ENCODE results near the gene TXNL4A.

The TXNL4A gene

DNA sequence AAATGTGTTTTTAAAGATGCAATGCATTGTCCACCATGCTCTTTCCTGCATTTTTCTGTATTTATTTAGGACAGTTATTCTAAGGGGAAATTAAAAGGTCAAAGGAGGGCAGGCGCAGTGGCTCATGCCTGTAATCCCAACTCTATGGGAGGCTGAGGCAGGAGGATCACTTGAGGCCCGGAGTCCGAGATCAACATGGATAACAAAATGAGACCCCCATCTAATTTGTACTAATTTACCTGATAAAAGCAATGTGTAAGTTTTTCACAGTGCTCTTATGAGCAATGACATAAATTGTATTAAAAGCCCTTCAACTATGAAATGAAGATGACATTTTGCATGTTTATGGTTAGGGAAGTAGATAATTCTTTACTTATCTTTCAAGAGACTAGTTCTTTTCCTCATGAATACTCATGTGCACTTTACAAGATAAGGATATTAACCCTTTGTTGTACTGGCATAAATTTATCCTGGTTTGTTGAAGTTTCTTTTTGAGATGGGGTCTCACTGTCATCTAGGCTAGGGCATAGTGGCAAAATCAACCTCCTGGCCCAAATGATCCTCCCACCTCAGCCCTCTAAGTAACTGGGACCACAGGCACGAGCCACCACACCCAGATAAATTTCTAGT lies 14.2 kb downstream of the TXNL4A start:
- no peaks in the 10 kb centered on the region for H3K27me3 ChIP-seq (ENCODE audit: low read length)
- H2AFZ ChIP-seq (ENCODE audit: low read depth, low read length, severe bottlenecking): no peak overlapping the region
- H3K9me2 ChIP-seq (replicated peaks; ENCODE audit: insufficient read depth, low read length): no peaks in the 10 kb centered on the region
- TF ChIP-seq, protein P1, sequence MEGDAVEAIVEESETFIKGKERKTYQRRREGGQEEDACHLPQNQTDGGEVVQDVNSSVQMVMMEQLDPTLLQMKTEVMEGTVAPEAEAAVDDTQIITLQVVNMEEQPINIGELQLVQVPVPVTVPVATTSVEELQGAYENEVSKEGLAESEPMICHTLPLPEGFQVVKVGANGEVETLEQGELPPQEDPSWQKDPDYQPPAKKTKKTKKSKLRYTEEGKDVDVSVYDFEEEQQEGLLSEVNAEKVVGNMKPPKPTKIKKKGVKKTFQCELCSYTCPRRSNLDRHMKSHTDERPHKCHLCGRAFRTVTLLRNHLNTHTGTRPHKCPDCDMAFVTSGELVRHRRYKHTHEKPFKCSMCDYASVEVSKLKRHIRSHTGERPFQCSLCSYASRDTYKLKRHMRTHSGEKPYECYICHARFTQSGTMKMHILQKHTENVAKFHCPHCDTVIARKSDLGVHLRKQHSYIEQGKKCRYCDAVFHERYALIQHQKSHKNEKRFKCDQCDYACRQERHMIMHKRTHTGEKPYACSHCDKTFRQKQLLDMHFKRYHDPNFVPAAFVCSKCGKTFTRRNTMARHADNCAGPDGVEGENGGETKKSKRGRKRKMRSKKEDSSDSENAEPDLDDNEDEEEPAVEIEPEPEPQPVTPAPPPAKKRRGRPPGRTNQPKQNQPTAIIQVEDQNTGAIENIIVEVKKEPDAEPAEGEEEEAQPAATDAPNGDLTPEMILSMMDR (IDR thresholded peaks at IDR 0.05; ENCODE audit: insufficient read depth, low read length, poor library complexity, severe bottlenecking): no peak
- no peak for TF ChIP-seq EZH2phosphoT487 (conservative IDR thresholded peaks at IDR 0.05; ENCODE audit: low read length)
- no peaks in the 10 kb centered on the region for H3K9me3 ChIP-seq (ENCODE audit: insufficient read depth, low read length)
- no peak overlapping the region for H3K4me3 ChIP-seq (ENCODE audit: insufficient read depth, low read length, poor library complexity, severe bottlenecking)
- H3K9ac ChIP-seq (ENCODE audit: low read length): no peak overlapping the region
- peaks cover 7% of the 10 kb centered on the region; the same call in 1 of the 2 replicates for H3K36me3 ChIP-seq (ENCODE audit: low read length)
- H3K79me2 ChIP-seq (ENCODE audit: insufficient read depth, low read length): peaks cover 54% of the 10 kb centered on the region
- H4K20me1 ChIP-seq (ENCODE audit: low read depth, low read length): peaks cover 26% of the 10 kb centered on the region; the same call in 1 of the 2 replicates
- no peaks in the 10 kb centered on the region for H3F3A ChIP-seq (ENCODE audit: insufficient read depth)
- no peak overlapping the region for H3K4me2 ChIP-seq (ENCODE audit: low read depth, low read length, poor library complexity, severe bottlenecking)
- H3K27ac ChIP-seq (ENCODE audit: low read depth, low read length): no peak overlapping the region

DNA sequence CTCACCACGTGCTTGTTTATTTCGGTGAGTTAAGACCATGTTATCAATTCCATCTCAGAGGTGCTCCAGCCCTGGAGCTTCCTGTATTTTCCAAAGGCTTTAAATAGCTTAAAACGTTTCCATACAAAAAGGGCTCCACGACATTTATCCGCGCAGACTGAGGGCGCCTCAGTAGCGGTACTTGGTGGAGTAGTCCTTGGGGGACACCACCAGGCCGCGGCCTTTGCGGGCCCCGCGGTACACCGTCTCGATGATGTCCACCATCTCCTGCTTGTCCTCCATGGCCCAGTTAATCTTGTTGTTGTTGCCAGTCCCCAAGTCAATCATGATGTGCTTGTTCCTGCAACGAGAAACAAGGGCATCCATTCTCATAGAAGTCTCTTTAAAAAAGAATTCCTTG lies 14.8 kb downstream of the TXNL4A start:
- Histone ChIP-seq H3K9me3 (ENCODE audit: insufficient read depth, low read length) (no peaks in the 10 kb centered on the region), H3K36me3 (ENCODE audit: low read length) (peaks cover 7% of the 10 kb centered on the region; the same call in 1 of the 2 replicates), H3K9ac (ENCODE audit: low read length) (no peak overlapping the region), H3K4me2 (ENCODE audit: low read depth, low read length, poor library complexity, severe bottlenecking) (no peak overlapping the region), H3K27ac (ENCODE audit: low read depth, low read length) (no peak overlapping the region), H3K27me3 (ENCODE audit: low read length) (no peaks in the 10 kb centered on the region), H3K9me2 (replicated peaks; ENCODE audit: insufficient read depth, low read length) (no peaks in the 10 kb centered on the region), H3K4me3 (ENCODE audit: insufficient read depth, low read length, poor library complexity, severe bottlenecking) (no peak overlapping the region), H4K20me1 (ENCODE audit: low read depth, low read length) (peaks cover 26% of the 10 kb centered on the region; the same call in 1 of the 2 replicates), H3F3A (ENCODE audit: insufficient read depth) (no peaks in the 10 kb centered on the region), H2AFZ (ENCODE audit: low read depth, low read length, severe bottlenecking) (no peak overlapping the region), H3K79me2 (ENCODE audit: insufficient read depth, low read length) (peaks cover 48% of the 10 kb centered on the region)
- TF ChIP-seq EZH2phosphoT487 (conservative IDR thresholded peaks at IDR 0.05; ENCODE audit: low read length): no peak
- TF ChIP-seq, protein P1 (IDR thresholded peaks at IDR 0.05; ENCODE audit: insufficient read depth, low read length, poor library complexity, severe bottlenecking): no peak

DNA sequence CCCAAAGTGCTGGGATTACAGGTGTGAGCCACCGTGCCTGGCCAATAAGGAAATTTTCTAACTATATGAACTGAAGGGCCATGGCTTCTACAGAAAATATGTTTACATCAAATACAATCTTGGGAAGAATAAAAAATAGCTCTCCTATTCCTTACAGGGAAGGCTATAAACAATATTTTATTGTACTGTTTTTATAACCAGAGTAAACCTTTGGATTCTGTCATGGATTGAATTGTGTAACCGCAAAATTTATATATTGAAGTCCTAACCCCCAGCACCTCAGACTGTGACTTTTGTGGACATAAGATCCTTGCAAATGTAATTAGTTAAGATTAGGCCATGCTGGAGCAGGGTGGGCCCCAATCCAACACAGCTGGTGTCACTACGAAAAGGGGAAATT lies 15.6 kb downstream of the TXNL4A start:
- Histone ChIP-seq H3K36me3 (ENCODE audit: low read length) (peaks cover 7% of the 10 kb centered on the region; the same call in 1 of the 2 replicates), H3K27ac (ENCODE audit: low read depth, low read length) (no peak overlapping the region), H4K20me1 (ENCODE audit: low read depth, low read length) (peaks cover 21% of the 10 kb centered on the region; the same call in 1 of the 2 replicates), H3K9me2 (replicated peaks; ENCODE audit: insufficient read depth, low read length) (no peaks in the 10 kb centered on the region), H3K4me2 (ENCODE audit: low read depth, low read length, poor library complexity, severe bottlenecking) (no peak overlapping the region), H3K9ac (ENCODE audit: low read length) (no peak overlapping the region), H3F3A (ENCODE audit: insufficient read depth) (no peaks in the 10 kb centered on the region; the same call in 1 of the 2 replicates), H2AFZ (ENCODE audit: low read depth, low read length, severe bottlenecking) (no peak overlapping the region), H3K79me2 (ENCODE audit: insufficient read depth, low read length) (peaks cover 40% of the 10 kb centered on the region), H3K27me3 (ENCODE audit: low read length) (no peaks in the 10 kb centered on the region), H3K4me3 (ENCODE audit: insufficient read depth, low read length, poor library complexity, severe bottlenecking) (no peak overlapping the region), H3K9me3 (ENCODE audit: insufficient read depth, low read length) (no peaks in the 10 kb centered on the region)
- no peak for TF ChIP-seq EZH2phosphoT487 (conservative IDR thresholded peaks at IDR 0.05; ENCODE audit: low read length)
- TF ChIP-seq, protein P1 (IDR thresholded peaks at IDR 0.05; ENCODE audit: insufficient read depth, low read length, poor library complexity, severe bottlenecking): no peak

All from SU-DHL-6 (cell line).